K562 (cell line): ENCODE data around the gene ZNF593OS. TPM values are rescaled to one million over a fixed set of nuclear protein-coding genes. Genes with fewer than 3 reads are reported as not detected.

Experiments
- ARID1B ChIP-seq: fragments of 450-650 bp; IDR thresholded peaks from 2 replicates; pipeline ENCODE4 v1.6.1; 2016; ENCODE audit warnings: antibody characterized with exemption, mild to moderate bottlenecking, inconsistent platforms
- CHAMP1 ChIP-seq: fragments of 450-650 bp; IDR thresholded peaks from 2 replicates; pipeline ENCODE4 v1.6.1; 2016; ENCODE audit warnings: mild to moderate bottlenecking
- CTBP1 ChIP-seq: fragments of 450-650 bp; IDR thresholded peaks from 2 replicates; pipeline ENCODE4 v1.6.1; 2016; ENCODE audit warnings: borderline replicate concordance
- DIDO1 ChIP-seq: fragments of 450-650 bp; IDR thresholded peaks from 2 replicates; pipeline ENCODE4 v1.6.1; 2016; ENCODE audit warnings: low read depth, missing biosample characterization, missing genetic modification characterization
- DNMT1 ChIP-seq: fragments of 450-650 bp; IDR thresholded peaks from 2 replicates; pipeline ENCODE4 v1.6.1; 2016; ENCODE audit warnings: antibody characterized with exemption, mild to moderate bottlenecking
- KAT7 ChIP-seq: sonication (generic); formaldehyde crosslinking; IDR thresholded peaks from 2 replicates; pipeline ENCODE4 v1.8.0; 2022; ENCODE audit warnings: missing genetic modification reagents, mild to moderate bottlenecking, borderline replicate concordance
- MTF1 ChIP-seq: fragments of 250-450 bp; sonication (Bioruptor Pico); IDR thresholded peaks from 2 replicates; pipeline ENCODE4 v1.9.0; 2021; ENCODE audit warnings: moderate library complexity, mild to moderate bottlenecking, inconsistent platforms, borderline replicate concordance
- NFATC3 ChIP-seq: fragments of 450-650 bp; IDR thresholded peaks from 2 replicates; pipeline ENCODE4 v1.6.1; 2017; ENCODE audit warnings: mild to moderate bottlenecking
- PHB2 ChIP-seq: fragments of 450-650 bp; IDR thresholded peaks from 2 replicates; pipeline ENCODE4 v1.6.1; 2017; ENCODE audit warnings: low read depth
- SP1 ChIP-seq: sonication (generic); formaldehyde crosslinking; IDR thresholded peaks from 2 replicates; pipeline ENCODE4 v1.8.1; 2022; ENCODE audit warnings: mild to moderate bottlenecking, missing genetic modification reagents
- TOE1 ChIP-seq, 2 experiments: fragments of 450-650 bp in 1 of 2; sonication (generic) in 1 of 2; formaldehyde crosslinking in 1 of 2; IDR thresholded peaks; 2 replicates each; pipeline versions ENCODE4 v1.7.1 to v1.8.0; 2016 to 2022; ENCODE audit warnings: borderline replicate concordance in 2 of 2, mild to moderate bottlenecking in 2 of 2, antibody characterized with exemption in 1 of 2, inconsistent platforms in 1 of 2, low read depth in 1 of 2, missing genetic modification reagents in 1 of 2, moderate library complexity in 1 of 2
- polyA plus RNA-seq, 8 experiments: library from polyadenylated mRNA; depleted of rRNA in 4 of 8; stranded (reverse) in 5 of 8; unstranded in 3 of 8; fragments of >200 nt; fragmentation: Nextera tagmentation in 2 of 8; fragmentation: Illumina TruSeq in 1 of 8; extraction: Ambion mirVana in 2 of 8; extraction: Trizol in 1 of 8; gene quantifications; 2 replicates each; pipeline versions ENCODE4 v1.2.1 to v1.2.3, GENCODE V29; 2011 to 2014; ENCODE audit warnings: inconsistent platforms in 1 of 8, missing spikeins in 1 of 8
- total RNA-seq, 7 experiments: library from RNA; depleted of rRNA in 6 of 7; stranded (reverse); fragments of >200 nt in 6 of 7; fragmentation: Illumina TruSeq in 2 of 7; extraction: Trizol in 2 of 7; gene quantifications; 2 replicates each; pipeline versions ENCODE4 v1.2.1 to v1.2.3, GENCODE V29; 2011 to 2021; ENCODE audit warnings: low replicate concordance in 1 of 7
- TF ChIP-seq, protein P1 (sequence below): fragments of 200-800 bp; sonication (Bioruptor generic); IDR thresholded peaks from 2 replicates; pipeline ENCODE4 v1.6.1; 2017; ENCODE audit warnings: missing genetic modification characterization, missing compliant biosample characterization
- TF ChIP-seq, protein P2 (sequence below), 3 experiments: IDR thresholded peaks in 2 of 3; conservative IDR thresholded peaks in 1 of 3; 2 replicates each; pipeline ENCODE4 v1.5.1; 2011 to 2012; ENCODE audit warnings: low read length in 3 of 3, mild to moderate bottlenecking in 3 of 3, control low read depth in 2 of 3, improper control_type of control experiment in 1 of 3, inconsistent platforms in 1 of 3, low read depth in 1 of 3, mixed read lengths in 1 of 3, moderate library complexity in 1 of 3; ENCODE audit not compliant: insufficient read depth in 2 of 3
- TF ChIP-seq, protein P3 (sequence below): fragments of 450-650 bp; conservative IDR thresholded peaks from 2 replicates; pipeline ENCODE4 v1.6.1; 2016; ENCODE audit warnings: missing genetic modification characterization, low read depth, mild to moderate bottlenecking, missing compliant biosample characterization, moderate library complexity

The ZNF593OS gene
- total and polyA plus RNA-seq, 9 of the 15 experiments (the other 6 are each of a cell fraction or from before 2014, with no cell fraction given): 0.24 to 0.27 TPM; not detected in 7

DNA sequence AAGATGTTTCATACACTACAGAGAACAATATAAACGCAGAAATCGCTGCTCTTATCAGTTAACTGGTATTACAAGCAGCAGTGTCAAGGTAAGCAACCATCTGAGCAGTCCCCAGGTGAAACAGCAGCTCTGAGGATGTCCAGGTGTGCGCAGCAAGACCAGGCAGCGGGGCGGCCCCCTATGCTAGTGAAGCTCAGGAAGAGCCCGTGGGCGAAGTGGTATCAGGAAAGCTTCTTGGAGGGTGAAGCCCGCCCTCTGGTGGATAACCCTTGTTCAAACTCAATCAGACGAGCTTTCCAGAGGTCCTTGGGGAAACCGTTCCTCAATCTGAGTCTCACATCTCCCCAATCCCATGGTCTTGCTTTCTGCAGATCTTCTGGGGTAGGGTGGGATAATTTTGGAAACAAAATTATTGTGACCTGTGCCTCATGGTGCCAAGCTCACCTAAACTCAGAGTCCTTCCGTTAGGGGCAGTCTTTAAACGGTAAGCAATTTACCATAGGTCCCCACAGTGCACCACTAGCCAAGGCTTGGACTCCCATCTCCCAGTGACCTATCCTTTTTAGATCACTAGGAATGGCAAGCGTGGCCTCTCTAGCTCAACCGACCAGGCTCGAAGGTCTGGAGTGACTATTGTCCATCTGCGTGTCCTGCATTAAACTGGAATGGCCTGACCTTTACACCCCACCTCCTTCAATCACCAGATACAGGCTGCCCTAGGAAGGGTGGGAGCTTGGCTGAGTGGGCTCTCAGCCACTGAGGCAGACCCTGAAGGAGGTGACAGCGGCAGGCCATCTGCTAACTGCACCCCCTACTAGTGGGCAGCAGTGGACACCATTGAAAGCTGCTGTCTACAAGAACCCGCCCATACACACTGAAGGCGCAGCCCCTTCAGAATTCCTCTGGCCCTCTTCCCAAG is 26.3 kb downstream of the ZNF593OS start (continued):
- TF ChIP-seq SP1 (CRISPR knock-in tag) (peak; percentile 32; the same call in 1 of the 2 replicates), NFATC3 (no peak), DNMT1 (no peak), CHAMP1 (no peak), KAT7 (CRISPR knock-in tag) (peak; percentile 89; the same call in 1 of the 2 replicates), MTF1 (CRISPR knock-in tag) (no peak), TOE1 (IDR thresholded peaks at IDR 0.05; ENCODE audit: borderline replicate concordance) (peak; percentile 30; the same call in 1 of the 2 replicates), TOE1 (CRISPR knock-in tag; IDR thresholded peaks at IDR 0.05; ENCODE audit: borderline replicate concordance, low read depth) (no peak), CTBP1 (peak; percentile 90), PHB2 (no peak), ARID1B (peak; percentile 7; the same call in 1 of the 2 replicates), DIDO1 (tag) (no peak)
- TF ChIP-seq, protein P1, sequence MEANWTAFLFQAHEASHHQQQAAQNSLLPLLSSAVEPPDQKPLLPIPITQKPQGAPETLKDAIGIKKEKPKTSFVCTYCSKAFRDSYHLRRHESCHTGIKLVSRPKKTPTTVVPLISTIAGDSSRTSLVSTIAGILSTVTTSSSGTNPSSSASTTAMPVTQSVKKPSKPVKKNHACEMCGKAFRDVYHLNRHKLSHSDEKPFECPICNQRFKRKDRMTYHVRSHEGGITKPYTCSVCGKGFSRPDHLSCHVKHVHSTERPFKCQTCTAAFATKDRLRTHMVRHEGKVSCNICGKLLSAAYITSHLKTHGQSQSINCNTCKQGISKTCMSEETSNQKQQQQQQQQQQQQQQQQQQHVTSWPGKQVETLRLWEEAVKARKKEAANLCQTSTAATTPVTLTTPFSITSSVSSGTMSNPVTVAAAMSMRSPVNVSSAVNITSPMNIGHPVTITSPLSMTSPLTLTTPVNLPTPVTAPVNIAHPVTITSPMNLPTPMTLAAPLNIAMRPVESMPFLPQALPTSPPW (CRISPR knock-in tag): peak; percentile 43; the same call in 1 of the 2 replicates
- TF ChIP-seq, protein P2, sequence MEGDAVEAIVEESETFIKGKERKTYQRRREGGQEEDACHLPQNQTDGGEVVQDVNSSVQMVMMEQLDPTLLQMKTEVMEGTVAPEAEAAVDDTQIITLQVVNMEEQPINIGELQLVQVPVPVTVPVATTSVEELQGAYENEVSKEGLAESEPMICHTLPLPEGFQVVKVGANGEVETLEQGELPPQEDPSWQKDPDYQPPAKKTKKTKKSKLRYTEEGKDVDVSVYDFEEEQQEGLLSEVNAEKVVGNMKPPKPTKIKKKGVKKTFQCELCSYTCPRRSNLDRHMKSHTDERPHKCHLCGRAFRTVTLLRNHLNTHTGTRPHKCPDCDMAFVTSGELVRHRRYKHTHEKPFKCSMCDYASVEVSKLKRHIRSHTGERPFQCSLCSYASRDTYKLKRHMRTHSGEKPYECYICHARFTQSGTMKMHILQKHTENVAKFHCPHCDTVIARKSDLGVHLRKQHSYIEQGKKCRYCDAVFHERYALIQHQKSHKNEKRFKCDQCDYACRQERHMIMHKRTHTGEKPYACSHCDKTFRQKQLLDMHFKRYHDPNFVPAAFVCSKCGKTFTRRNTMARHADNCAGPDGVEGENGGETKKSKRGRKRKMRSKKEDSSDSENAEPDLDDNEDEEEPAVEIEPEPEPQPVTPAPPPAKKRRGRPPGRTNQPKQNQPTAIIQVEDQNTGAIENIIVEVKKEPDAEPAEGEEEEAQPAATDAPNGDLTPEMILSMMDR (IDR thresholded peaks at IDR 0.05 in 2 of 3, conservative IDR thresholded peaks at IDR 0.05 in 1 of 3; ENCODE audit: insufficient read depth in 2 of 3, low read depth in 1 of 3, low read length in 3 of 3): peak; percentile 91 to 96 (median 92)
- TF ChIP-seq, protein P3, sequence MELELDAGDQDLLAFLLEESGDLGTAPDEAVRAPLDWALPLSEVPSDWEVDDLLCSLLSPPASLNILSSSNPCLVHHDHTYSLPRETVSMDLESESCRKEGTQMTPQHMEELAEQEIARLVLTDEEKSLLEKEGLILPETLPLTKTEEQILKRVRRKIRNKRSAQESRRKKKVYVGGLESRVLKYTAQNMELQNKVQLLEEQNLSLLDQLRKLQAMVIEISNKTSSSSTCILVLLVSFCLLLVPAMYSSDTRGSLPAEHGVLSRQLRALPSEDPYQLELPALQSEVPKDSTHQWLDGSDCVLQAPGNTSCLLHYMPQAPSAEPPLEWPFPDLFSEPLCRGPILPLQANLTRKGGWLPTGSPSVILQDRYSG: no peak
